ENCODE results near the gene PITPNB. TPM values are rescaled to one million over a fixed set of nuclear protein-coding genes. Genes with fewer than 3 reads are reported as not detected.

The PITPNB gene
- total RNA-seq, 1 donor from 2014 or later, result 16.8 TPM

DNA sequence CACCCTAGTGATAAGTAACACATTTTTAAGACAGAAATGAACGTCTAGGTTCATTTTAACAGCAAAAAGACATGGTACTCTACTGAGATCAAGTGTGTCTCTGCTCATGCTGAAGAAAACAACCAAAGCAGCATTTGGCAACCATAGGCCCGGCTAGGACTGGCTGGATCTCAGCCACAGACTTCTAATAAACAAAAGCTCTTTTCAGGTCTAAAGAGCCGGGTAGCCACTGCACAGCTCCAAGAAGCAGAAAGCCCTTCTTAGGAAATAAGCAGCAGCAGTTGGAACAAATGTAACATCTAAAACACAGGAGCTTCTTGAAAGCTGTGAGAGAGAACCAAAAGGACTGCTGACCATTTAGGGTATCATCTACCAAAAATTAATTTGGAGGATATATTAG is 37.6 kb downstream of the PITPNB start:
- Histone ChIP-seq H3K4me3 (ENCODE audit: low read depth, low read length) (no peak overlapping the region), H3K36me3 (ENCODE audit: control insufficient read depth, insufficient read depth, low read length) (peaks cover 6% of the 10 kb centered on the region), H3K27me3 (ENCODE audit: control insufficient read depth, insufficient read depth, low read length) (no peaks in the 10 kb centered on the region)
- DNase-seq (ENCODE audit: low read depth) (no peak), FAIRE-seq (no peak)
- TF ChIP-seq, protein P1, sequence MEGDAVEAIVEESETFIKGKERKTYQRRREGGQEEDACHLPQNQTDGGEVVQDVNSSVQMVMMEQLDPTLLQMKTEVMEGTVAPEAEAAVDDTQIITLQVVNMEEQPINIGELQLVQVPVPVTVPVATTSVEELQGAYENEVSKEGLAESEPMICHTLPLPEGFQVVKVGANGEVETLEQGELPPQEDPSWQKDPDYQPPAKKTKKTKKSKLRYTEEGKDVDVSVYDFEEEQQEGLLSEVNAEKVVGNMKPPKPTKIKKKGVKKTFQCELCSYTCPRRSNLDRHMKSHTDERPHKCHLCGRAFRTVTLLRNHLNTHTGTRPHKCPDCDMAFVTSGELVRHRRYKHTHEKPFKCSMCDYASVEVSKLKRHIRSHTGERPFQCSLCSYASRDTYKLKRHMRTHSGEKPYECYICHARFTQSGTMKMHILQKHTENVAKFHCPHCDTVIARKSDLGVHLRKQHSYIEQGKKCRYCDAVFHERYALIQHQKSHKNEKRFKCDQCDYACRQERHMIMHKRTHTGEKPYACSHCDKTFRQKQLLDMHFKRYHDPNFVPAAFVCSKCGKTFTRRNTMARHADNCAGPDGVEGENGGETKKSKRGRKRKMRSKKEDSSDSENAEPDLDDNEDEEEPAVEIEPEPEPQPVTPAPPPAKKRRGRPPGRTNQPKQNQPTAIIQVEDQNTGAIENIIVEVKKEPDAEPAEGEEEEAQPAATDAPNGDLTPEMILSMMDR (IDR thresholded peaks at IDR 0.05; ENCODE audit: insufficient read depth, low read length, severe bottlenecking), result no peak

DNA sequence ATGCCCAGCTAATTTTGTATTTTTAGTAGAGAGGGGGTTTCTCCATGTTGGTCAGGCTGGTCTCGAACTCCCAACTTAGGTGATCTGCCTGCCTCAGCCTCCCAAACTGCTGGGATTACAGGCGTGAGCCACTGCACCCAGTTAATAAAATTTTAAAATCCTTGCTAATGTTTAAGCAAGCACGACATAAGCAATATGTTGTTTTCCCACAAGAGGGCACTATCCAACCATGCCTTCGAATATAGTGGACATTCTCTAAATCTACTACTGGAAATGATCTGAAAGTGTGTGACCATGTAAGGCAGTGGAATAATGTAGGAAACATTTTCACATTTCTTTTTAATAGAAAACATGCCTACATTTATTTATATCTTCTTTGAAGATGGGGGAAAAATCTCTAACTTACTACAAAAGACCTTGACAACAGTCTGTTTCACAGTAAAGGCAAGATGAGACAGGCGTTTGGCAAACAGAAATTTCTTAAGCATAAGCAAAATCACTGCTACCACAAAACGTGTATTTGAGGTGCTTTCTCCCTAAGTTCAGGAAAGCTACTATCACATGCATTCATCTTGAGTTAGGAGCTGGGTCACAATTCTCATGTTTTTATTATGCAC is 38.2 kb downstream of the PITPNB start:
- Histone ChIP-seq H3K27me3 (ENCODE audit: control insufficient read depth, insufficient read depth, low read length) (no peaks in the 10 kb centered on the region), H3K36me3 (ENCODE audit: control insufficient read depth, insufficient read depth, low read length) (peaks cover 5% of the 10 kb centered on the region), H3K4me3 (ENCODE audit: low read depth, low read length) (no peak overlapping the region)
- no peak for FAIRE-seq
- TF ChIP-seq, protein P1 (IDR thresholded peaks at IDR 0.05; ENCODE audit: insufficient read depth, low read length, severe bottlenecking), result peak; percentile 62
- DNase-seq (ENCODE audit: low read depth), result peak; percentile 66

DNA sequence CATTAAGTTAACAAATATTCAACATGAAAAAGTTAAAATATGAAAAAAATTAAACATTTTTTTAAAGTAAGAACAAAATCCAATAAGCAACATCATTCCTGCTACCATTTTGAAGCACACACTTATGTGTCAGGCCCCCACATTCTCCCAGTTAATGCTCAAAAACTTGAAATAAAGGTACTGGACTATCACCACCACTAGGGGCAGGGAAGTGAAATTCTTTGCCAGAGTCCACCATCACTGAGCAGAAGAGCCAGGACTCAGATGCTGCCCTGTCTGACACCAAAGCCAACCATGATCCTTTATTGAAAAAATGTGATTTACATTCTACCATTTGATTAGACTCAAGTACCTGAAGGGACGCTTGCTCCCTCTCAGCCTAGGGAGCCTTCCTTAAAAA is 39.1 kb downstream of the PITPNB start:
- no peaks in the 10 kb centered on the region for H3K27me3 ChIP-seq (ENCODE audit: control insufficient read depth, insufficient read depth, low read length)
- no peak overlapping the region for H3K4me3 ChIP-seq (ENCODE audit: low read depth, low read length)
- H3K36me3 ChIP-seq (ENCODE audit: control insufficient read depth, insufficient read depth, low read length), result peaks cover 4% of the 10 kb centered on the region
- TF ChIP-seq, protein P1 (IDR thresholded peaks at IDR 0.05; ENCODE audit: insufficient read depth, low read length, severe bottlenecking), result peak; percentile 45
- FAIRE-seq (no peak), DNase-seq (ENCODE audit: low read depth) (peak; percentile 37)

DNA sequence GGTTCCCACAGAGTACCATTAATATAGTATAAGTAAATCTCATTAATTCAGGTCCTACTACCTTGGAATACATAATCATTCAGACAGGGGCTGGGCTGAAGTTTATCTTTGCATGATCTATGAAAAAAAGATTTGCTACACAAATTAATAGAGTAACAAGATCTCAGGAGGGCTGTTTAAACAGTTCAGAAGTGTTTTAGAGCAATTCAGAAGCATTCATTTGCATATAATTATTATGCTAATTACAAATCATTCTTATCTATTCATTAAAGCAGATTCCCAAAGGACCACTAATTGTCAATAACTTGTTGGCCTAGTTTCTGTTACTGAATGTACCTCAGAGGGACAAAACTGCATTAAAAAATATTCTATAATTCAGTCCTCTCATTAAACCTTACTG is 40.5 kb downstream of the PITPNB start:
- DNase-seq (ENCODE audit: low read depth) (no peak), FAIRE-seq (no peak)
- Histone ChIP-seq H3K36me3 (ENCODE audit: control insufficient read depth, insufficient read depth, low read length) (peaks cover 2% of the 10 kb centered on the region), H3K27me3 (ENCODE audit: control insufficient read depth, insufficient read depth, low read length) (no peaks in the 10 kb centered on the region), H3K4me3 (ENCODE audit: low read depth, low read length) (no peak overlapping the region)
- TF ChIP-seq, protein P1 (IDR thresholded peaks at IDR 0.05; ENCODE audit: insufficient read depth, low read length, severe bottlenecking), result no peak

DNA sequence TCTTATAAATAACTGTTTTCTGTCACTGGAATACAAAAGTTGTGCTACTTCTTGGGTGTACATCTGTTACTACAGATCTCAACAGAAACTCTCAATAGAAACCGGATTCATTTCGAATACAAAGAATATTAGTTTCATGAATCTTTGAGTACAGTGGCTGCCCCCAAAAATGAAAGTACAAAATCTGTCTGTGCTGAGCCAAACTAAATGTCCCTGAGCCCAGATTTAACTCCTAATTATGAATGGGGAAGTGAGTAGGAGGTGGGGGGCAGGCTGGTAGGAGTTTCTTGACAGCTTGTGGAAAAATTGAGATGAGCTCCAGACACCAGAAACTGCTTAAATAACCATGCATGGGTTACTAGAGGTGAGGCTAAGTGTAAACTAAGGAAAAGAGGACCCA is 41.6 kb downstream of the PITPNB start:
- FAIRE-seq (no peak), DNase-seq (ENCODE audit: low read depth) (no peak)
- Histone ChIP-seq H3K27me3 (ENCODE audit: control insufficient read depth, insufficient read depth, low read length) (no peaks in the 10 kb centered on the region), H3K4me3 (ENCODE audit: low read depth, low read length) (no peak overlapping the region), H3K36me3 (ENCODE audit: control insufficient read depth, insufficient read depth, low read length) (peaks cover 5% of the 10 kb centered on the region)
- TF ChIP-seq, protein P1 (IDR thresholded peaks at IDR 0.05; ENCODE audit: insufficient read depth, low read length, severe bottlenecking), result no peak

DNA sequence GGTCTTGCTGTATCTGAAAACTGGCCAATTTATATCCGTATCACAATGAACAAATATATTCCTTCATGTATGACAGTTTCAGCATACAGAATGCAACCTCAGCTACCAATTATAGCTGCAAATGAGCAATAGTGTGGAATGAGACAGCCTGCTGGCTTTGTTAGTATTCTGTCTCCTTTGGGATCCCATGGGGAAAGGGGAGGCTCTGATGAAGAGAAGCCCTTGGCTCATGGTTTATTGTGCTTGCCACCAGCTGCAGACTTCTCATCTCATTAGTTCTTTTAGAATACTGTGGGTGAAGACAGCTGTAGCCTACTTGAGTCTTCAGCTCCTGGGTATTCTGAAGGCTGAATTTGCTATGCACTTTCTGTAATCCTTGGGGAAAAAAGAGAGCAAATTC is 42.4 kb downstream of the PITPNB start:
- no peak overlapping the region for H3K4me3 ChIP-seq (ENCODE audit: low read depth, low read length)
- peaks cover 5% of the 10 kb centered on the region for H3K36me3 ChIP-seq (ENCODE audit: control insufficient read depth, insufficient read depth, low read length)
- TF ChIP-seq, protein P1 (IDR thresholded peaks at IDR 0.05; ENCODE audit: insufficient read depth, low read length, severe bottlenecking), result no peak
- no peaks in the 10 kb centered on the region for H3K27me3 ChIP-seq (ENCODE audit: control insufficient read depth, insufficient read depth, low read length)
- DNase-seq (ENCODE audit: low read depth) (no peak), FAIRE-seq (no peak)
